GM19455 (cell line): ENCODE results near the gene ZNF618.
"Not testable (repeated sequence)": the region's sequence is repeated elsewhere in the genome, so short reads cannot be mapped to it uniquely, and the experiment has no call there.

Source experiments
- ATAC-seq: cut with Tn5 transposase; IDR thresholded peaks from one replicate; pipeline ENCODE4 v1.9.1; 2021; ENCODE audit not compliant: unreplicated experiment

The ZNF618 gene

GRCh38 chr9:113985968-113986585 lies 110.0 kb downstream of the ZNF618 start:
- ATAC-seq = no peak

GRCh38 chr9:113986931-113987330 lies 110.8 kb downstream of the ZNF618 start:
- no peak for ATAC-seq

- ATAC-seq = no peak
These were observed 111.4 kb downstream of the ZNF618 start for GRCh38 chr9:113987526-113987925.

- no peak for ATAC-seq
These were observed 112.4 kb downstream of the ZNF618 start for GRCh38 chr9:113988385-113989016.

- ATAC-seq = no peak
These were observed 113.1 kb downstream of the ZNF618 start for GRCh38 chr9:113989017-113989713.

GRCh38 chr9:113989714-113990569 lies 113.8 kb downstream of the ZNF618 start:
- no peak for ATAC-seq

GRCh38 chr9:113990570-113990907 lies 114.4 kb downstream of the ZNF618 start:
- ATAC-seq = no peak

GRCh38 chr9:113990975-113991471 lies 114.9 kb downstream of the ZNF618 start:
- no peak for ATAC-seq

GRCh38 chr9:113991714-113992113 lies 115.6 kb downstream of the ZNF618 start:
- ATAC-seq = no peak

GRCh38 chr9:113992276-113992951 lies 116.3 kb downstream of the ZNF618 start:
- ATAC-seq = no peak

GRCh38 chr9:113992994-113993393 lies 116.9 kb downstream of the ZNF618 start:
- ATAC-seq = no peak

GRCh38 chr9:113993838-113994540 lies 117.9 kb downstream of the ZNF618 start:
- ATAC-seq = no peak

GRCh38 chr9:113995401-113995800 lies 119.3 kb downstream of the ZNF618 start:
- no peak for ATAC-seq

GRCh38 chr9:113995963-113996362 lies 119.9 kb downstream of the ZNF618 start:
- no peak for ATAC-seq

GRCh38 chr9:113996531-113997001 lies 120.5 kb downstream of the ZNF618 start:
- ATAC-seq = no peak

GRCh38 chr9:113997064-113997463 lies 121.0 kb downstream of the ZNF618 start:
- not testable (repeated sequence) for ATAC-seq

GRCh38 chr9:113997610-113998009 lies 121.5 kb downstream of the ZNF618 start:
- ATAC-seq = no peak

GRCh38 chr9:113998114-113998513 lies 122.0 kb downstream of the ZNF618 start:
- no peak for ATAC-seq

- no peak for ATAC-seq
These were observed 122.6 kb downstream of the ZNF618 start for GRCh38 chr9:113998525-113999255.
